ENCODE results near the gene LRRK1. TPM values are rescaled to one million over a fixed set of nuclear protein-coding genes. Genes with fewer than 3 reads are reported as not detected.

Gene LRRK1
- total RNA-seq, 1 donor from 2014 or later = 4.2 TPM

DNA sequence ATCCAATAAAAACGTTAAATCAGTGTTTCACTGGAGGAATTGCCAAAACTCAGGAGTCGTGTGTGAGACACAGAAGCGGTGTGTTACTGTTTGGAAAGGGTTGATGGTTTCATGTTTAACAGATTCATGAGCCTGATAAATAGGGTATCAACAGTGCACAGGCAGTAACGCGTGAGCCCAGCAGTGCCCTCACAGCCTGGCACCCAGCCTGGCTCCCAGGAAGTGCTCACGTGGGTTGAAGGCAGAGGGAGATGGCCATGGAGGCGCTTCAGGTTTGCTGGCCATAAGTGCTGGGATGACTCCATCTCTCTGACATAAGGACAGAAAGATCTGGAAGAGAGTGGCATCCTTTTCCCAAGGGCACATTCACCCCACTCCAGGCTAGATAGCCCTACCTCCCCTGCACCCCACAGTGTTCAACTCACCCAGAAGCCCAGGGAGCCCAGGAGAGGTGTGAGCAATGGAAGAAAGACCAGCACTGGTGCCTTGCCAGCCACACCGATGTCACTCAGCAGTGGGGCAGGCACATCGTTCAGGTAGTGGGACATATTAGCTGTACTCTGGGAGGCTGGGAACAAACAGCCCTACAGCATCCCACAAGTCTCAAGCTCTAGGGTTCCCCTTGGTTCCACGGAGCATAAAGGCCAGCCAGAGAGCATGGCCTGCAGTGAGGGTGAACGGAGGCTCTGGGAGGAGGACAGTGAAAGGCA is 164.3 kb downstream of the LRRK1 start:
- no peaks in the 10 kb centered on the region for H3K36me3 ChIP-seq (ENCODE audit: control insufficient read depth, insufficient read depth, low read length)
- no peak for TF ChIP-seq CTCF (IDR thresholded peaks at IDR 0.05; ENCODE audit: insufficient read depth, low read length, severe bottlenecking)
- DNase-seq (ENCODE audit: low read depth) (no peak), FAIRE-seq (no peak)
- peaks cover 1% of the 10 kb centered on the region for H3K27me3 ChIP-seq (ENCODE audit: control insufficient read depth, insufficient read depth, low read length)
- no peak overlapping the region for H3K4me3 ChIP-seq (ENCODE audit: low read depth, low read length)

- FAIRE-seq (no peak), DNase-seq (ENCODE audit: low read depth) (no peak)
- no peaks in the 10 kb centered on the region for H3K36me3 ChIP-seq (ENCODE audit: control insufficient read depth, insufficient read depth, low read length)
- peaks cover 1% of the 10 kb centered on the region for H3K27me3 ChIP-seq (ENCODE audit: control insufficient read depth, insufficient read depth, low read length)
- TF ChIP-seq CTCF (IDR thresholded peaks at IDR 0.05; ENCODE audit: insufficient read depth, low read length, severe bottlenecking) = no peak
- no peak overlapping the region for H3K4me3 ChIP-seq (ENCODE audit: low read depth, low read length)
These were observed 165.6 kb downstream of the LRRK1 start for GRCh38 chr15:101084801-101085200.

DNA sequence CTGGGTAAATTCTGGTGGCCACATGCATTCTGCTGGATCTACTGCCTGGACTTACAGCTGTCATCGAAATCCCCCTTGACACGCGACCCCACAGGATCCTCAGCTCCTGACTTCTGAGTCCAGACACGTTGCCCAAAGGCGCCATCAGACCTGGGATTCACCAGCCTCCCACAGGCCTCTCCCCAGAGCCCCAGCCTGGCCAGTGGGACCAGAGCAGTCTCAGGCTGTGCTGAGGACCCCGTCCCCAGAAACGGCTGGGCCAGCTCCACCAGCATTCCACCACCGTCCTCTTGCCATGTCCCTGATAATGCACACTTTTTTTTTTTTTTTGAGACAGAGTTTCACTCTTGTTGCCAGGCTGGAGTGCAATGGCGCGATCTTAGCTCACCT is 166.1 kb downstream of the LRRK1 start:
- DNase-seq (ENCODE audit: low read depth) (no peak), FAIRE-seq (no peak)
- H3K27me3 ChIP-seq (ENCODE audit: control insufficient read depth, insufficient read depth, low read length) = peaks cover 1% of the 10 kb centered on the region
- TF ChIP-seq CTCF (IDR thresholded peaks at IDR 0.05; ENCODE audit: insufficient read depth, low read length, severe bottlenecking) = no peak
- H3K36me3 ChIP-seq (ENCODE audit: control insufficient read depth, insufficient read depth, low read length) = no peaks in the 10 kb centered on the region
- H3K4me3 ChIP-seq (ENCODE audit: low read depth, low read length) = no peak overlapping the region

GRCh38 chr15:101086394-101087171 is 167.4 kb downstream of the LRRK1 start:
- no peaks in the 10 kb centered on the region for H3K36me3 ChIP-seq (ENCODE audit: control insufficient read depth, insufficient read depth, low read length)
- no peak for DNase-seq (ENCODE audit: low read depth)
- TF ChIP-seq CTCF (IDR thresholded peaks at IDR 0.05; ENCODE audit: insufficient read depth, low read length, severe bottlenecking) = no peak
- peaks cover 1% of the 10 kb centered on the region for H3K27me3 ChIP-seq (ENCODE audit: control insufficient read depth, insufficient read depth, low read length)
- H3K4me3 ChIP-seq (ENCODE audit: low read depth, low read length) = no peak overlapping the region
- FAIRE-seq = no peak

- DNase-seq (ENCODE audit: low read depth) (no peak), FAIRE-seq (no peak)
- H3K36me3 ChIP-seq (ENCODE audit: control insufficient read depth, insufficient read depth, low read length) = no peaks in the 10 kb centered on the region
- peaks cover 1% of the 10 kb centered on the region for H3K27me3 ChIP-seq (ENCODE audit: control insufficient read depth, insufficient read depth, low read length)
- H3K4me3 ChIP-seq (ENCODE audit: low read depth, low read length) = no peak overlapping the region
- TF ChIP-seq CTCF (IDR thresholded peaks at IDR 0.05; ENCODE audit: insufficient read depth, low read length, severe bottlenecking) = no peak
These were observed 168.1 kb downstream of the LRRK1 start for GRCh38 chr15:101087172-101087769.

All from bronchial epithelial cell (primary cell).